Fibroblast of lung (primary cell): ENCODE data around the gene DHDH. TPM values are rescaled to one million over a fixed set of nuclear protein-coding genes. Genes with fewer than 3 reads are reported as not detected.
A peak's percentile ranks its signal among the peaks of the same experiment; 100 is the strongest.

Experiments used
- DNase-seq, 2 donors: peaks; one replicate each; pipeline versions ENCODE4 v3.0.0 to v3.0.0-alpha.2; 2010; ENCODE audit warnings: low read depth in 2 of 2
- H2AFZ ChIP-seq: 2 replicates; pipeline ENCODE4 v1.5.1; 2012; ENCODE audit warnings: low read length, control low read depth, inconsistent platforms
- H3K27ac ChIP-seq: 2 replicates; pipeline ENCODE4 v1.5.1; 2011; ENCODE audit warnings: low read length, control low read depth; ENCODE audit not compliant: insufficient read depth
- H3K27me3 ChIP-seq: 2 replicates; pipeline ENCODE4 v1.5.1; 2011; ENCODE audit warnings: mild to moderate bottlenecking, low read length; ENCODE audit not compliant: control insufficient read depth, insufficient read depth
- H3K36me3 ChIP-seq: 2 replicates; pipeline ENCODE4 v1.5.1; 2011; ENCODE audit warnings: low read length; ENCODE audit not compliant: control insufficient read depth, insufficient read depth
- H3K4me1 ChIP-seq: 2 replicates; pipeline ENCODE4 v1.5.1; 2011; ENCODE audit warnings: low read length; ENCODE audit not compliant: control insufficient read depth, insufficient read depth; ENCODE audit errors: extremely low read depth
- H3K4me2 ChIP-seq: 2 replicates; pipeline ENCODE4 v1.5.1; 2011; ENCODE audit warnings: low read length, control low read depth; ENCODE audit not compliant: insufficient read depth; ENCODE audit errors: extremely low read depth
- H3K4me3 ChIP-seq, 4 experiments: fragments of 200-600 bp in 1 of 4; sonication (generic) in 1 of 4; replicated peaks in 1 of 4; 2 replicates each; pipeline ENCODE4 v1.5.1; 2011 to 2016; ENCODE audit warnings: low read length in 4 of 4, low read depth in 3 of 4, mild to moderate bottlenecking in 3 of 4, control low read depth in 2 of 4, inconsistent platforms in 1 of 4, mixed read lengths in 1 of 4; ENCODE audit not compliant: insufficient read depth in 1 of 4; ENCODE audit errors: control extremely low read depth in 1 of 4
- H3K79me2 ChIP-seq: 2 replicates; pipeline ENCODE4 v1.5.1; 2012; ENCODE audit warnings: mild to moderate bottlenecking, low read length, inconsistent platforms; ENCODE audit not compliant: control insufficient read depth, insufficient read depth
- H3K9ac ChIP-seq: 2 replicates; pipeline ENCODE4 v1.5.1; 2011; ENCODE audit warnings: mild to moderate bottlenecking, low read length, control low read depth; ENCODE audit not compliant: insufficient read depth
- H3K9me3 ChIP-seq: 2 replicates; pipeline ENCODE4 v1.5.1; 2012; ENCODE audit warnings: low read depth, low read length; ENCODE audit not compliant: control insufficient read depth, insufficient read depth
- H4K20me1 ChIP-seq: 2 replicates; pipeline ENCODE4 v1.5.1; 2011; ENCODE audit warnings: low read length; ENCODE audit not compliant: control insufficient read depth, insufficient read depth; ENCODE audit errors: extremely low read depth
- CTCF ChIP-seq, 2 donors: IDR thresholded peaks in 1 of 2; conservative IDR thresholded peaks in 1 of 2; 1 replicate in 1 of 2; 2 replicates in 1 of 2; pipeline ENCODE4 v1.5.1; 2011 to 2012; ENCODE audit warnings: low read length in 2 of 2, control low read depth in 1 of 2, inconsistent platforms in 1 of 2, low read depth in 1 of 2, mild to moderate bottlenecking in 1 of 2
- EZH2 ChIP-seq: IDR thresholded peaks from 2 replicates; pipeline ENCODE4 v1.5.1; 2012; ENCODE audit warnings: low read length, control low read depth, mild to moderate bottlenecking; ENCODE audit errors: missing control alignments
- polyA plus RNA-seq, 2 donors: library from polyadenylated mRNA; depleted of rRNA in 1 of 2; stranded (reverse) in 1 of 2; unstranded in 1 of 2; fragments of >200 nt; gene quantifications; 2 replicates each; pipeline ENCODE4 v1.2.1, GENCODE V29; 2011 to 2012; ENCODE audit warnings: missing spikeins in 1 of 2
- total RNA-seq: library from RNA; depleted of rRNA; stranded (reverse); fragments of >200 nt; gene quantifications from 2 replicates; pipeline ENCODE4 v1.2.1, GENCODE V29; 2014

The DHDH gene
- total and polyA plus RNA-seq, 2 donors (not counting 1 experiment from before 2014, with no cell fraction given), result 0.08 to 0.17 TPM

- peaks cover 8% of the 10 kb centered on the region for H3K36me3 ChIP-seq
- no peak overlapping the region for H3K4me3 ChIP-seq
- peaks cover 11% of the 10 kb centered on the region for H3K4me1 ChIP-seq
- no peak overlapping the region for H2AFZ ChIP-seq
- no peak overlapping the region for H3K9ac ChIP-seq
- H4K20me1 ChIP-seq, result no peaks in the 10 kb centered on the region
- no peak overlapping the region for H3K4me2 ChIP-seq
- no peaks in the 10 kb centered on the region for H3K27me3 ChIP-seq
- no peaks in the 10 kb centered on the region for H3K9me3 ChIP-seq
- no peak for DNase-seq
- no peak for TF ChIP-seq CTCF (conservative IDR thresholded peaks at IDR 0.05 in 1 of 2, IDR thresholded peaks at IDR 0.05 in 1 of 2; ENCODE audit: low read depth in 1 of 2, low read length in 2 of 2)
- no peak for TF ChIP-seq EZH2
- no peak overlapping the region for H3K27ac ChIP-seq
- peaks cover 25% of the 10 kb centered on the region for H3K79me2 ChIP-seq
These were observed 19.6 kb downstream of the DHDH start for GRCh38 chr19:48953141-48953540.

- Histone ChIP-seq H3K9me3 (no peaks in the 10 kb centered on the region), H3K9ac (no peak overlapping the region), H3K4me2 (peak overlapping the region; percentile 89), H3K27ac (peak overlapping the region; percentile 97), H3K27me3 (no peaks in the 10 kb centered on the region), H3K4me1 (peaks cover 11% of the 10 kb centered on the region), H4K20me1 (no peaks in the 10 kb centered on the region), H3K4me3 (peak overlapping the region; percentile 52 to 96 (median 83)), H3K36me3 (peaks cover 8% of the 10 kb centered on the region), H3K79me2 (peaks cover 25% of the 10 kb centered on the region), H2AFZ (peak overlapping the region; percentile 81)
- no peak for DNase-seq
- TF ChIP-seq CTCF (conservative IDR thresholded peaks at IDR 0.05 in 1 of 2, IDR thresholded peaks at IDR 0.05 in 1 of 2; ENCODE audit: low read depth in 1 of 2, low read length in 2 of 2) (no peak), EZH2 (no peak)
These were observed 20.6 kb downstream of the DHDH start for GRCh38 chr19:48953990-48954594.

GRCh38 chr19:48954595-48955307, 21.3 kb downstream of the DHDH start, which contains the start of gene BAX:
TSS of gene BAX (plus strand) at chr19:48954875. CDS start at chr19:48954929, 54 bp downstream.
- peak; percentile 95 to 96 for DNase-seq
- Histone ChIP-seq H3K4me3 (peak within 1 kb of the TSS; percentile 73 to 96 (median 94)), H3K9me3 (no peaks in the 10 kb centered on the region), H3K27me3 (no peaks in the 10 kb centered on the region), H3K27ac (peak within 1 kb of the TSS; percentile 97), H3K9ac (peak within 1 kb of the TSS; percentile 97), H4K20me1 (no peaks in the 10 kb centered on the region), H2AFZ (peak within 1 kb of the TSS; percentile 81), H3K4me1 (peaks cover 11% of the 10 kb centered on the region), H3K36me3 (peaks cover 8% of the 10 kb centered on the region), H3K79me2 (peaks cover 25% of the 10 kb centered on the region), H3K4me2 (peak within 1 kb of the TSS; percentile 95)
- TF ChIP-seq EZH2 (no peak), CTCF (conservative IDR thresholded peaks at IDR 0.05 in 1 of 2, IDR thresholded peaks at IDR 0.05 in 1 of 2; ENCODE audit: low read depth in 1 of 2, low read length in 2 of 2) (no peak)
